Transverse colon (tissue), 4 donors: ENCODE data around the gene AHNAK. TPM values are rescaled to one million over a fixed set of nuclear protein-coding genes. Genes with fewer than 3 reads are reported as not detected.

Experiments
- DNase-seq: peaks from one replicate; pipeline ENCODE4 v3.0.0-alpha.2; 2019
- H3K27ac ChIP-seq, 4 donors: fragments of 200-600 bp; sonication (generic); 2 replicates each; pipeline ENCODE4 v1.5.1; 2016 to 2018; ENCODE audit warnings: inconsistent platforms in 4 of 4
- H3K27me3 ChIP-seq: fragments of 200-600 bp; sonication (generic); 2 replicates; pipeline ENCODE4 v1.5.1; 2017; ENCODE audit warnings: inconsistent platforms
- H3K36me3 ChIP-seq, 4 donors: fragments of 200-600 bp; sonication (generic); 2 replicates each; pipeline ENCODE4 v1.5.1; 2017 to 2019; ENCODE audit warnings: inconsistent platforms in 4 of 4
- H3K4me1 ChIP-seq, 4 donors: fragments of 200-600 bp; sonication (generic); 2 replicates each; pipeline ENCODE4 v1.5.1; 2017 to 2020; ENCODE audit warnings: inconsistent platforms in 4 of 4
- H3K4me3 ChIP-seq, 4 donors: fragments of 200-600 bp; sonication (generic); 1 replicate in 1 of 4; 2 replicates in 3 of 4; pipeline versions ENCODE4 v1.5.1 to v1.6.1; 2017 to 2019; ENCODE audit warnings: inconsistent platforms in 4 of 4
- H3K9me3 ChIP-seq, 2 donors: fragments of 200-600 bp; sonication (generic); 2 replicates each; pipeline ENCODE4 v1.5.1; 2017 to 2019; ENCODE audit warnings: inconsistent platforms in 2 of 2
- EP300 ChIP-seq: sonication (generic); formaldehyde crosslinking; IDR thresholded peaks from one replicate; pipeline ENCODE4 v1.6.1; 2017; ENCODE audit warnings: antibody characterized with exemption, low read depth
- POLR2A ChIP-seq: fragments of 450-650 bp; IDR thresholded peaks from one replicate; pipeline ENCODE4 v1.6.1; 2016; ENCODE audit warnings: antibody characterized with exemption, mild to moderate bottlenecking, moderate library complexity
- POLR2AphosphoS5 ChIP-seq, 3 donors: sonication (generic); formaldehyde crosslinking; IDR thresholded peaks; one replicate each; pipeline ENCODE4 v1.6.1; 2016; ENCODE audit warnings: antibody characterized with exemption in 3 of 3
- WGBS, 2 donors: methylation state at CpG; one replicate each; pipeline ENCODE4 v1.1.5; 2018; ENCODE audit warnings: low coverage in 1 of 2; 5-methylcytosine and 5-hydroxymethylcytosine counted together
- in situ Hi-C, 4 donors: fragments of 200-750 bp; cut with MboI; loops; one replicate each; pipeline versions ENCODE4 v1.15.0 to v1.15.1; 2017; ENCODE audit warnings: low sequenced_read_pairs in 3 of 4, low pct_ligation_motif_present in 1 of 4, low pct_unique_long_range_greater_than_20kb in 1 of 4
- intact Hi-C: fragments of 100-400 bp; cut with DNase I; formaldehyde crosslinking; loops from one replicate; pipeline ENCODE4 v1.15.1; 2023; ENCODE audit warnings: low total_unique reads
- total RNA-seq, 4 donors: library from RNA; depleted of rRNA; stranded (reverse); fragments of >200 nt; gene quantifications; one replicate each; pipeline ENCODE4 v1.1.0, GENCODE V29; 2016
- TF ChIP-seq, protein P1 (sequence below), 5 experiments: fragments of 200-600 bp in 3 of 5; fragments of 450-650 bp in 2 of 5; sonication (generic) in 3 of 5; IDR thresholded peaks; 1 replicate in 2 of 5; 2 replicates in 3 of 5; pipeline ENCODE4 v1.5.1; 2016 to 2017; ENCODE audit warnings: antibody characterized with exemption in 5 of 5, inconsistent platforms in 3 of 5, mild to moderate bottlenecking in 2 of 5, moderate library complexity in 1 of 5

The AHNAK gene
- total RNA-seq, 4 donors from 2014 or later = 561 to 1,032 (median 742) TPM

DNA sequence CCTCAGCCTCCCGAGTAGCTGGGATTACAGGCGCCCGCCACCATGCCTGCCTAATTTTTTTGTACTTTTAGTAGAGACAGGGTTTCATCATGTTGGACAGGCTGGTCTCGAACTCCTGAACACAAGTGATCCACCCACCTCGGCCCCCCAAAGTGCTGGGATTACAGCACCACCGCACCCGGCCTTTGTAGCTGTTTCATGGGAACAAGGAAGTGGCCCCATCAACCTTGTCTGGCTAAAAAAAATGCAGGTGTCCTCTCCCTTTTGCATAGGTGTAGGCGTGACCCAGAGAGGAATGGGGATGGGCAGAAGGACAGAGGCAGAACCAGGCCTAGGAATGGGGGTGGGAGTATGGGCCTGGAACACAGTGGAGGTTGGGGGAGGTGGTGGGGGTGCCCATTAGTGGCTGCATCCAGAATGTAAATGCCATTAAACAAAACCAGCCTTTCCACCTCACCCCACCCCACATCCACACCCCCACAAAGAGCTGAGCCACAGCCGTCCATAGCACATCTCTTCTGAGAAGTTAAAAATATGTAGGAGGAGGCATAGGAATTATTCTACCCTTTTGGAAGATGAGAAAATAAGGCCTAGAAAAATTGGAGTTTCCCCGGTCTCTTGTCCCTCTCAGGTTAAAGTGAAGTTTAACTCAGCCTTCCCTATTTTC, 150.6 kb downstream of the AHNAK start:
- in situ Hi-C loops = loop anchor here (10.0 to 25.0 kb wide), 4 partner anchors 291 to 491 kb away; partner anchors contain the start of genes LRRN4CL (in 1 of the 4), SLC3A2 (in 1 of the 4) and UBXN1 (in 1 of the 4)
- TF ChIP-seq EP300 (no peak), POLR2AphosphoS5 (IDR thresholded peaks at IDR 0.05) (no peak), POLR2A (no peak)
- TF ChIP-seq, protein P1, sequence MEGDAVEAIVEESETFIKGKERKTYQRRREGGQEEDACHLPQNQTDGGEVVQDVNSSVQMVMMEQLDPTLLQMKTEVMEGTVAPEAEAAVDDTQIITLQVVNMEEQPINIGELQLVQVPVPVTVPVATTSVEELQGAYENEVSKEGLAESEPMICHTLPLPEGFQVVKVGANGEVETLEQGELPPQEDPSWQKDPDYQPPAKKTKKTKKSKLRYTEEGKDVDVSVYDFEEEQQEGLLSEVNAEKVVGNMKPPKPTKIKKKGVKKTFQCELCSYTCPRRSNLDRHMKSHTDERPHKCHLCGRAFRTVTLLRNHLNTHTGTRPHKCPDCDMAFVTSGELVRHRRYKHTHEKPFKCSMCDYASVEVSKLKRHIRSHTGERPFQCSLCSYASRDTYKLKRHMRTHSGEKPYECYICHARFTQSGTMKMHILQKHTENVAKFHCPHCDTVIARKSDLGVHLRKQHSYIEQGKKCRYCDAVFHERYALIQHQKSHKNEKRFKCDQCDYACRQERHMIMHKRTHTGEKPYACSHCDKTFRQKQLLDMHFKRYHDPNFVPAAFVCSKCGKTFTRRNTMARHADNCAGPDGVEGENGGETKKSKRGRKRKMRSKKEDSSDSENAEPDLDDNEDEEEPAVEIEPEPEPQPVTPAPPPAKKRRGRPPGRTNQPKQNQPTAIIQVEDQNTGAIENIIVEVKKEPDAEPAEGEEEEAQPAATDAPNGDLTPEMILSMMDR (IDR thresholded peaks at IDR 0.05) = no peak
- H3K27ac ChIP-seq = peak overlapping the region; percentile 67 to 89 (median 80)

DNA sequence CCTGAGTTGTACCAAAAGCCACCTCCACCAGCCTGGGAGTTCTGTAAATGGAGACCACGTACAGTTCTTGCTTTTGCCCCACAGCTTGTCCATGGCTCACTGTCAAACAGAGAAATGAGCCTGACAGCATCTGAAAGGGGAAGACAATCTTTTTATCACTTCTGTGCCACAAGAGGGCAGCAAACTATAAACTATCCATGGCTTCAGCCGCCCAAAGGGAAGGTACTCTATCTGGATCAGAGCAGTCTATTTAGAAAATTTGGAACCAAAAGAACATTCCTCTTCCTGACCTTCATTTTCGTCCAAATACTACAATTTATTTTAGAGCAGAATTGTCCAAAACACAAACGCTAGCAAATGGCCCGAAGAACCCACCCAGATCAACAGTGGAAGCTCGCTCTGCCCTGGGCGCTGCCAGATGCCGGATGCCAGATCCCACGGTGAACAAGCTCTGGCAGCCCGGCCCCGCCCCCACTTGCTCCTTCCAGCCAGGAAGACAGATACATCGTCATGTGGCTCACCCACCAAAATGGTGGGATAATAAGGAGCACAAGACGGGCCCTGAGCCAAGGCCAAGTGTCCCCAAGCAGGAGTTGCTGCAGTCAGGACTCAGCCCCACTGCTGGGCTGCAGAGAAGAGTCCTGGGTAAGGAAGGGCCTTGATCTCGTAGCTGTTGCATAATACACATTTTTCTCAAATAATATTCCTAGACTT, 151.6 kb downstream of the AHNAK start:
- 18 to 23% methylated on average over 7 to 14 of the region's 14 CpGs for WGBS, 2 donors
- DNase-seq = peak; percentile 70
- peak overlapping the region; percentile 67 to 89 (median 76) for H3K27ac ChIP-seq
- H3K4me3 ChIP-seq = peak overlapping the region in 1 of 4 donors; percentile 32
- in situ Hi-C loops = loop anchor here (10.0 to 25.0 kb wide), 4 partner anchors 292 to 492 kb away; partner anchors contain the start of genes LRRN4CL (in 1 of the 4), SLC3A2 (in 1 of the 4) and UBXN1 (in 1 of the 4)
- no peaks in the 10 kb centered on the region for H3K36me3 ChIP-seq
- H3K9me3 ChIP-seq = no peaks in the 10 kb centered on the region
- no peaks in the 10 kb centered on the region for H3K27me3 ChIP-seq
- intact Hi-C loops = loop anchor here (10.0 kb wide), 2 partner anchors 150 to 290 kb away; partner anchors contain the start of genes AHNAK and LRRN4CL
- peaks cover 23 to 44% (median 26%) of the 10 kb centered on the region in 4 donors for H3K4me1 ChIP-seq
- TF ChIP-seq, protein P1 (IDR thresholded peaks at IDR 0.05) = peak; percentile 65 to 76 (median 70)
- TF ChIP-seq POLR2AphosphoS5 (IDR thresholded peaks at IDR 0.05) (no peak), EP300 (no peak), POLR2A (no peak)

More for the DNA sequence above, 150.6 kb downstream of the AHNAK start:
- H3K27me3 ChIP-seq = no peaks in the 10 kb centered on the region
- no peak for DNase-seq
- no peaks in the 10 kb centered on the region for H3K36me3 ChIP-seq
- H3K9me3 ChIP-seq = no peaks in the 10 kb centered on the region
- peaks cover 34 to 55% (median 35%) of the 10 kb centered on the region in 4 donors for H3K4me1 ChIP-seq
- no peak overlapping the region for H3K4me3 ChIP-seq
- 77 to 90% methylated on average over 2 to 10 of the region's 10 CpGs for WGBS, 2 donors
- intact Hi-C loops = loop anchor here (10.0 kb wide), 2 partner anchors 149 to 289 kb away; partner anchors contain the start of genes AHNAK and LRRN4CL

DNA sequence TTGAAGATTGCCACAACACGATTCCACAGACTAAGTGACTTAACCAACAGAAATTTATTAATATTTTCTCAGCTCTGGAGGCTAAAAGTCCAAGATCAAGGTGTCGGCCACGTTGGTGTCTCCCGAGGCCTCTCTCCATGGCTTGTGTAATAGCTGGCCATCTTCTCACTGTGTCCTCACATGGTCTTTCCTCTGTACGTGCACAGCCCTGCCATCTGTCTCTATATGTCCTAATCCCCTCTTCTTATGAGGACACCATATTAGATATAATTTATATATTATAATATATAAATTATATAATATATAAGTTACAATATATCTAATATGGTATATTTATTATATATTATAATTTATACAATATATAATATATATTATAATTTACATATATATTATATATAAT, 152.9 kb downstream of the AHNAK start:
- in situ Hi-C loops = loop anchor here (10.0 to 25.0 kb wide), 4 partner anchors 294 to 494 kb away; partner anchors contain the start of genes LRRN4CL (in 1 of the 4), SLC3A2 (in 1 of the 4) and UBXN1 (in 1 of the 4)
- DNase-seq = no peak
- 66 to 85% methylated on average over 5 of the region's 5 CpGs for WGBS, 2 donors
- Histone ChIP-seq H3K4me1 (peaks cover 13 to 32% (median 14%) of the 10 kb centered on the region in 4 donors), H3K27me3 (no peaks in the 10 kb centered on the region), H3K36me3 (no peaks in the 10 kb centered on the region), H3K27ac (no peak overlapping the region), H3K9me3 (no peaks in the 10 kb centered on the region), H3K4me3 (no peak overlapping the region)
- intact Hi-C loops = loop anchor here (10.0 kb wide), 2 partner anchors 151 to 291 kb away; partner anchors contain the start of genes AHNAK and LRRN4CL
- TF ChIP-seq EP300 (no peak), POLR2A (no peak), POLR2AphosphoS5 (IDR thresholded peaks at IDR 0.05) (no peak)
- TF ChIP-seq, protein P1 (IDR thresholded peaks at IDR 0.05) = no peak
